ENCODE data around the gene PTPN1. TPM values are rescaled to one million over a fixed set of nuclear protein-coding genes. Genes with fewer than 3 reads are reported as not detected.

Gene PTPN1
- total and polyA plus RNA-seq, 10 of the 15 experiments (the other 5 are each of a cell fraction or from before 2014, with no cell fraction given) = 15.9 to 74.7 (median 43.9) TPM

- intact Hi-C loops (cut with micrococcal nuclease; ENCODE audit: unreplicated experiment) = loop anchor here (10.0 kb wide), 1 partner anchor 124 kb away; no protein-coding TSS in a partner anchor
- Histone ChIP-seq H4K20me1 (ENCODE audit: control insufficient read depth, insufficient read depth) (no peaks in the 10 kb centered on the region), H3K9ac (ENCODE audit: control insufficient read depth, insufficient read depth, low read length) (no peak overlapping the region), H3K79me2 (ENCODE audit: control insufficient read depth, insufficient read depth, low read length) (no peaks in the 10 kb centered on the region), H3K4me2 (ENCODE audit: control insufficient read depth, insufficient read depth) (no peak overlapping the region), H3K4me3 (no peak overlapping the region), H3K9me3 (replicated peaks; ENCODE audit: control insufficient read depth, insufficient read depth, low read length) (no peaks in the 10 kb centered on the region; the same call in 2 of the 3 replicates), H3K36me3 (ENCODE audit: control insufficient read depth in 2 of 2, insufficient read depth in 2 of 2, low read length in 1 of 2) (no peaks in the 10 kb centered on the region), H3K27me3 (replicated peaks in 1 of 2; ENCODE audit: control insufficient read depth in 2 of 2, insufficient read depth in 2 of 2, low read length in 1 of 2) (no peaks in the 10 kb centered on the region), H3K4me1 (ENCODE audit: control insufficient read depth, insufficient read depth, low read length) (no peaks in the 10 kb centered on the region; the same call in 1 of the 2 replicates), H2AFZ (ENCODE audit: control insufficient read depth, low read depth, low read length) (no peak overlapping the region), H3K27ac (ENCODE audit: control insufficient read depth, insufficient read depth) (no peak overlapping the region)
- ChIA-PET POLR2A (interaction anchor here (0.6 kb wide), 1 partner anchor 53 kb away, joined by 3 read pairs; no protein-coding TSS in a partner anchor), SMC1A (ENCODE audit: uncharacterized antibody, unreplicated experiment) (no interaction called here), CTCF (interaction anchor here (0.6 to 1.1 kb wide), 2 partner anchors 13 to 129 kb away, joined by 3 read pairs; no protein-coding TSS in a partner anchor), RAD21 (ENCODE audit: unreplicated experiment) (no interaction called here)
- FAIRE-seq (no peak), ATAC-seq (no peak), DNase-seq (ENCODE audit: low read depth, low spot score) (no peak)
- TF ChIP-seq USF1 (IDR thresholded peaks at IDR 0.05; ENCODE audit: borderline replicate concordance, extremely low read length, insufficient read depth, low read depth, low read length) (no peak), CBX3 (IDR thresholded peaks at IDR 0.05; ENCODE audit: borderline replicate concordance, low read depth) (no peak), EP300 (IDR thresholded peaks at IDR 0.05; ENCODE audit: borderline replicate concordance in 1 of 2, control insufficient read depth in 1 of 2, low read depth in 2 of 2, low read length in 2 of 2) (no peak)
- BruUV-seq (replicated peaks) = no TSS peak
- 34% methylated on average over 4 of the region's 4 CpGs for WGBS (ENCODE audit: insufficient coverage, insufficient replicate concordance, low lambda C conversion rate, missing lambda C conversion rate)
- in situ Hi-C loops (cut with MboI) = no loop called here
Measured at GRCh38 chr20:50621068-50621665, 111.0 kb downstream of the PTPN1 start.

All from GM12878 (cell line).